T-helper 1 cell treated with Interleukin-12 subunit alpha and Interleukin-12 subunit beta and Interleukin-4 antibody, amounts not matched to agents 30 ng/mL and 1 ng/mL, for 36 hours (primary cell): Measurements from ENCODE around the gene PLXNB3. TPM values are rescaled to one million over a fixed set of nuclear protein-coding genes. Genes with fewer than 3 reads are reported as not detected.
"Not testable (repeated sequence)": the region's sequence is repeated elsewhere in the genome, so short reads cannot be mapped to it uniquely, and the experiment has no call there.

Source experiments
- intact Hi-C: fragments of 100-400 bp; cut with micrococcal nuclease; formaldehyde crosslinking; loops from one replicate; pipeline ENCODE4 v1.15.1; 2024
- total RNA-seq: library from RNA; stranded (reverse); gene quantifications from 2 replicates; pipeline ENCODE4 v1.2.3, GENCODE V29; 2022

PLXNB3 gene
- 0.34 and 0.80 TPM in 2 replicates for total RNA-seq

GRCh38 chrX:153763989-153764755 is at the start of gene PLXNB3:
Gene PLXNB3 (plus strand): TSS chrX:153764249. CDS start chrX:153765536, 1,287 bp downstream.
- intact Hi-C loops: loop anchor here (1.0 to 2.0 kb wide), 3 partner anchors 183 to 287 kb away; no protein-coding TSS in a partner anchor

GRCh38 chrX:153714256-153714655 is 49.8 kb upstream of the PLXNB3 start:
- intact Hi-C loops: no loop called here

- intact Hi-C loops: no loop called here
Observed at GRCh38 chrX:153717445-153717844, 46.6 kb upstream of the PLXNB3 start.

GRCh38 chrX:153719238-153719637 is 44.8 kb upstream of the PLXNB3 start:
- intact Hi-C loops: no loop called here

GRCh38 chrX:153719701-153720100 is 44.3 kb upstream of the PLXNB3 start:
- intact Hi-C loops: loop anchor here (10.0 kb wide), 2 partner anchors 655 to 795 kb away; partner anchors contain the start of genes EMD, FAM3A and FLNA

- intact Hi-C loops: loop anchor here (10.0 kb wide), 2 partner anchors 652 to 792 kb away; partner anchors contain the start of genes EMD, FAM3A and FLNA
Observed at GRCh38 chrX:153722704-153723350, 41.2 kb upstream of the PLXNB3 start.

GRCh38 chrX:153723351-153724251 is 40.4 kb upstream of the PLXNB3 start:
- intact Hi-C loops: loop anchor here (1.0 to 10.0 kb wide), 11 partner anchors 36 to 893 kb away; partner anchors contain the start of genes CCNQ, CETN2, EMD and FAM3A

GRCh38 chrX:153724252-153725038 is 39.6 kb upstream of the PLXNB3 start, which contains the start of the genes ABCD1 and BCAP31:
Gene ABCD1 (plus strand): TSS chrX:153724856. CDS start chrX:153725267, 411 bp downstream.
Gene BCAP31 (minus strand): TSS chrX:153724387. CDS start chrX:153723244, 1,143 bp downstream.
- intact Hi-C loops: loop anchor here (1.0 to 10.0 kb wide), 11 partner anchors 37 to 894 kb away; partner anchors contain the start of genes CCNQ, CETN2, EMD and FAM3A

GRCh38 chrX:153725039-153725831 is 38.8 kb upstream of the PLXNB3 start:
- intact Hi-C loops: loop anchor here (2.0 to 10.0 kb wide), 3 partner anchors 650 to 894 kb away; partner anchors contain the start of genes CETN2, EMD, FAM3A and FLNA

GRCh38 chrX:153725832-153726285 is 38.2 kb upstream of the PLXNB3 start:
- intact Hi-C loops: loop anchor here (2.0 to 10.0 kb wide), 3 partner anchors 649 to 895 kb away; partner anchors contain the start of genes CETN2, EMD, FAM3A and FLNA

GRCh38 chrX:153726286-153727122 is 37.5 kb upstream of the PLXNB3 start:
- intact Hi-C loops: loop anchor here (10.0 kb wide), 2 partner anchors 648 to 788 kb away; partner anchors contain the start of genes EMD, FAM3A and FLNA

- intact Hi-C loops: loop anchor here (10.0 kb wide), 2 partner anchors 647 to 787 kb away; partner anchors contain the start of genes EMD, FAM3A and FLNA
Observed at GRCh38 chrX:153727123-153727931, 36.7 kb upstream of the PLXNB3 start.

GRCh38 chrX:153728095-153728494 is 36.0 kb upstream of the PLXNB3 start:
- intact Hi-C loops: loop anchor here (10.0 kb wide), 2 partner anchors 647 to 787 kb away; partner anchors contain the start of genes EMD, FAM3A and FLNA

- intact Hi-C loops: loop anchor here (10.0 kb wide), 2 partner anchors 646 to 786 kb away; partner anchors contain the start of genes EMD, FAM3A and FLNA
Observed at GRCh38 chrX:153728951-153729631, 35.0 kb upstream of the PLXNB3 start.

GRCh38 chrX:153730115-153730514 is 33.9 kb upstream of the PLXNB3 start:
- intact Hi-C loops: not testable (repeated sequence)
